Nephron (organoid): ENCODE data around the gene ZBTB12.
"Not testable (repeated sequence)": the region's sequence is repeated elsewhere in the genome, so short reads cannot be mapped to it uniquely, and the experiment has no call there.

Experiments
- H3K27ac Mint-ChIP-seq, 3 experiments: 2 replicates each; pipeline ENCODE4 v1.8.0; 2020; ENCODE audit warnings: mixed read lengths in 3 of 3, mild to moderate bottlenecking in 2 of 3, moderate library complexity in 1 of 3
- H3K27me3 Mint-ChIP-seq: 2 replicates; pipeline ENCODE4 v1.8.0; 2021; ENCODE audit warnings: low read depth, mild to moderate bottlenecking, moderate library complexity, mixed read lengths
- H3K36me3 Mint-ChIP-seq: 2 replicates; pipeline ENCODE4 v1.8.0; 2020; ENCODE audit warnings: low read depth, mixed read lengths
- H3K4me1 Mint-ChIP-seq: 2 replicates; pipeline ENCODE4 v1.8.0; 2020; ENCODE audit warnings: mixed read lengths
- H3K4me3 Mint-ChIP-seq, 3 experiments: 2 replicates each; pipeline ENCODE4 v1.8.0; 2020; ENCODE audit warnings: mild to moderate bottlenecking in 3 of 3, mixed read lengths in 3 of 3, moderate library complexity in 2 of 3
- H3K9me3 Mint-ChIP-seq: 2 replicates; pipeline ENCODE4 v1.8.0; 2020; ENCODE audit warnings: mixed read lengths
- CTCF ChIP-seq, 3 experiments: fragments of 200-600 bp; sonication (generic); IDR thresholded peaks; one replicate each; pipeline ENCODE4 v1.5.0; 2021; ENCODE audit warnings: antibody characterized with exemption in 3 of 3; ENCODE audit not compliant: unreplicated experiment in 3 of 3

Gene ZBTB12

GRCh38 chr6:31918069-31918720 lies 16.3 kb upstream of the ZBTB12 start:
- Mint-ChIP-seq H3K4me1 (no peaks in the 10 kb centered on the region), H3K27ac (no peak overlapping the region), H3K27me3 (no peaks in the 10 kb centered on the region), H3K9me3 (no peaks in the 10 kb centered on the region), H3K36me3 (no peaks in the 10 kb centered on the region), H3K4me3 (no peak overlapping the region)
- no peak for TF ChIP-seq CTCF (IDR thresholded peaks at IDR 0.05; ENCODE audit: unreplicated experiment in 3 of 3)

DNA sequence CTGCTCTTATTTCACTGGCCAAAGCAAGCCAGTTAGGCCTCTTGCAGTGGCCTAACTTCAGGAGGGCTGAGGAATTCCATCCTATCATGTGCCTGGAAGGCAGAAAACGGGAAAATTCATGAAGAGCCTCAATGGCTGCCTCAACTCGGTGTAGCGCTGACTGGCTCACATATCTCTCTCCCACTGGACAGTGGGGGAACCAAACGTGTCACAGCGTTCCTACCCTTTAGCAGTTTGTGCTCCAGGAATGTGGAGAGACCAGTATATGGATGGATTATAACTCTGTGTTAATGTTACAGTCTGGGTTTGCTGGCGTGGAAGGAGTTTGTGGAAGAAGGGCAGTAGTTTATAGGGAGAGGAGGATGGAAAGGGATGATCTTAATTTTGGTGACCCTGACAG lies 13.9 kb upstream of the ZBTB12 start:
- TF ChIP-seq CTCF (IDR thresholded peaks at IDR 0.05; ENCODE audit: unreplicated experiment in 3 of 3): no peak
- Mint-ChIP-seq H3K36me3 (no peaks in the 10 kb centered on the region), H3K27me3 (no peaks in the 10 kb centered on the region), H3K4me1 (no peaks in the 10 kb centered on the region), H3K27ac (no peak overlapping the region), H3K9me3 (no peaks in the 10 kb centered on the region), H3K4me3 (no peak overlapping the region)

DNA sequence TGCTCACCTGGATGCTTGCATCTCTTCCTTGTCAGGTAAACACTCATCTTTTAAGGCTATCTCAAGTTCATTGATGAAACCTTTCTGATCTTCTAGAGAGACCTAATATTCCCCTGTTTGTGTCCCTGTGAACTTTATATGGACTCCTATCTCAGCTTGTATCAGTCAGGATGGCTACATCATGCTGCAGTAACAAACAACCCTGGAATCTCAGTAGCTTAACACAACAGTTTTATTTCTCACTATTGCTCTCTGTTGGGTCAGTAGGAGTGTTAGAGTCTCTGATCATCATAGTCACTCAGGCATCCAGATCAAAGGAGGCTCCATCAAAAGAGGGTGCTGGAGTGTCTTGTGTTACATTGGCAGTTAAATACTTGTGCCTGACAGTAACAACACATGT lies 13.5 kb upstream of the ZBTB12 start:
- Mint-ChIP-seq H3K27ac (no peak overlapping the region), H3K36me3 (no peaks in the 10 kb centered on the region), H3K27me3 (no peaks in the 10 kb centered on the region), H3K4me3 (no peak overlapping the region), H3K9me3 (no peaks in the 10 kb centered on the region), H3K4me1 (no peaks in the 10 kb centered on the region)
- no peak for TF ChIP-seq CTCF (IDR thresholded peaks at IDR 0.05; ENCODE audit: unreplicated experiment in 3 of 3)

DNA sequence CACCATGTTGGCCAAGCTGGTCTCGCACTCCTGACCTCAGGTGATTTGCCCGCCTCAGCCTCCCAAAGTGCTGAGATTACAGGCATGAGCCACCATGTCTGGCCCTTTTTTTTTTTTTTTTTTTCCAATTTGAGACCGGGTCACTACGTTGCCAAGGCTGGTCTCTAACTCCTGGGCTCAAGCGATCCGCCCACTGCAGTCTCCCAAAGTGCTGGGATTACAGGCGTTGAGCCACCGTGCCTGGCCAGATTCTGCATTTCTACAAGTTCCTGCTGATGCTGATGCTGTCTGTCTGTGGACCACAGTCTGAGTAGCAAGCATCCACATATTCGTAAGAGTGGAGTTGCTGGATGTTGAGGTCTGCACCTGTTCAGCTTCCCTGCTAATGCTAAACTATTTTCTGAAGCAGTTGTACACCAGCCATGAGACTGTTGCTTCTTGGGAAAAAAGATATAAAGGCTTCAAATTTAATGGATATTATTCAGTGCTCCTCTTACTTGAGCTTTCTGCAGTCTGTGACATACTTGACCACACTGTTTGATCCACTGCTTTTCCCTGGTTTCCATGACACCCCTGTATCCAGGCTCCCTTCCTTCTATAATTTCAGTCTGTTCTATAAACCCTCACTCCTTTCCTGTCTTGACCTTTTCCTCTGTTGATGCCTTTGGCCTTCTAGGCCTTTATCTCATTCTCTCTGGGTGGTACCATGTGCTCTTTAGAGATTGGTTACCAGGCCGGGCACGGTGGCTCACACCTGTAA lies 10.1 kb upstream of the ZBTB12 start:
- Mint-ChIP-seq H3K36me3 (no peaks in the 10 kb centered on the region), H3K27ac (no peak overlapping the region), H3K9me3 (no peaks in the 10 kb centered on the region), H3K4me3 (no peak overlapping the region), H3K4me1 (no peaks in the 10 kb centered on the region), H3K27me3 (no peaks in the 10 kb centered on the region)
- TF ChIP-seq CTCF (IDR thresholded peaks at IDR 0.05; ENCODE audit: unreplicated experiment in 3 of 3): no peak

DNA sequence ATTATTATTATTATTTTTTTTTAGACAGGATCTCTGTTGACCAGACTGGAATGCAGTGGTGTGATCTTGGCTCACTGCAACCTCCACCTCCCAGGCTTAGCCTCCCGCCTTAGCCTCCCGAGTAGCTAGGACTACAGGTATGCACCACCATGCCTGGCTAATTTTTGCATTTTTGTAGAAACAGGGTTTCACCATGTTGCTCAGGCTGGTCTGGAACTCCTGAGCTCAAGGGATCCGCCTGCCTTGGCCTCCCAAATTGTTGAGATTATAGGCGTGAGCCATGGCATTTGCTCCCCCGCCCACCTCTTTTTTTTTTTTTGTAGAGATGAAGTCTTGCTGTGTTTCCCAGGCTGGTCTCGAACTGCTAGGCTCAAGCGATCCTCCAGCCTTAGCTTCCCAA lies 7.4 kb upstream of the ZBTB12 start:
- not testable (repeated sequence) for H3K4me3 Mint-ChIP-seq, H3K9me3 Mint-ChIP-seq, H3K36me3 Mint-ChIP-seq, H3K27ac Mint-ChIP-seq, H3K27me3 Mint-ChIP-seq, H3K4me1 Mint-ChIP-seq

DNA sequence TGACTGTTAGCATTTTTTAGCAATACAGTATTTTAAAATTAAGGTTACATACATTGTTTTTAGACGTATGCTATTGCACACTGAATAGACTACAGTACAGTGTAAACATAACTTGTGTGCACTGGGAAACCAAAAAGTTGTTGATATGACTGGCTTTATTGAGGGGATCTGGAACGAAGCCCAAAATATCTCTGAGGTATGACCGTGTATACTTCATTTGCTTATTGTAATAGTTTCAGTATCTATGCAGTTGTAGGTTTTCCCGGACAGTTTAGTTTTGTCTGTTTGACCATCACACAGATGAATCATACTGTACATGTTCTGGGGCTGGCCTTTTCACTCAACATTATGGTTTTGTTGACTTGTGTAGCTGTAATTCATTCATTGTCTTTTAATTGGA lies 6.9 kb upstream of the ZBTB12 start:
- Mint-ChIP-seq H3K27ac (peak overlapping the region in 1 of 3 experiments; percentile 13), H3K9me3 (no peaks in the 10 kb centered on the region), H3K27me3 (no peaks in the 10 kb centered on the region), H3K4me3 (no peak overlapping the region), H3K4me1 (peaks cover 4% of the 10 kb centered on the region), H3K36me3 (no peaks in the 10 kb centered on the region)
- TF ChIP-seq CTCF (IDR thresholded peaks at IDR 0.05; ENCODE audit: unreplicated experiment in 3 of 3): no peak

DNA sequence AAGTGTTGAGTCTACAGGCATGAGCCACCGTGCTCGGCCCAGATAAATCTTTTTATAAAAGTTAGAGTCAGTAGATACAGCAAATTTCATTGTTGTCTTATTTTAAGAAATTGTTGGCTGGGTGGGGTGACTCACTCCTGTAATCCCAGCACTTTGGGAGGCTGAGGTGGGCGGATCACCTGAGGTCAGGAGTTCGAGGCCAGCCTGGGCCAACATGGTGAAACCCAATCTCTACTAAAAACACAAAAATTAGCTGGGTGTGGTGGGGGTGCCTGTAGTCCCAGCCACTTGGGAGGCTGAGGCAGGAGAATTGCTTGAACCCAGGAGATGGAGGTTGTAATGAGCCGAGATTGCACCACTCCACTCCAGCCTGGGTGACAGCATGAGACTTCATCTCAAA lies 6.4 kb upstream of the ZBTB12 start:
- not testable (repeated sequence) for H3K27me3 Mint-ChIP-seq, H3K27ac Mint-ChIP-seq, H3K4me1 Mint-ChIP-seq, H3K4me3 Mint-ChIP-seq, H3K36me3 Mint-ChIP-seq, H3K9me3 Mint-ChIP-seq
